MM.1S (cell line): Measurements from ENCODE around the gene TFEC.

ENCODE experiments used
- CTCF ChIP-seq: fragments of 300-600 bp; sonication (generic); IDR thresholded peaks from 2 replicates; pipeline ENCODE4 v1.5.1; 2016; ENCODE audit warnings: antibody characterized with exemption, low read length, mixed read lengths
- EZH2phosphoT487 ChIP-seq: fragments of 300-600 bp; sonication (generic); IDR thresholded peaks from 2 replicates; pipeline ENCODE4 v1.6.1; 2018; ENCODE audit warnings: antibody characterized with exemption, low read length

GRCh38 chr7:115965236-115965635 lies 65.3 kb downstream of the TFEC start:
- no peak for TF ChIP-seq EZH2phosphoT487
- TF ChIP-seq CTCF = no peak
